HG03135 (cell line): Measurements from ENCODE around the gene ELP2.
"Not testable (repeated sequence)": the region's sequence is repeated elsewhere in the genome, so short reads cannot be mapped to it uniquely, and the experiment has no call there.

Experiments
- ATAC-seq: cut with Tn5 transposase; IDR thresholded peaks from one replicate; pipeline ENCODE4 v1.9.1; 2021; ENCODE audit warnings: mild to moderate bottlenecking, moderate library complexity; ENCODE audit not compliant: unreplicated experiment

ELP2 gene, protein sequence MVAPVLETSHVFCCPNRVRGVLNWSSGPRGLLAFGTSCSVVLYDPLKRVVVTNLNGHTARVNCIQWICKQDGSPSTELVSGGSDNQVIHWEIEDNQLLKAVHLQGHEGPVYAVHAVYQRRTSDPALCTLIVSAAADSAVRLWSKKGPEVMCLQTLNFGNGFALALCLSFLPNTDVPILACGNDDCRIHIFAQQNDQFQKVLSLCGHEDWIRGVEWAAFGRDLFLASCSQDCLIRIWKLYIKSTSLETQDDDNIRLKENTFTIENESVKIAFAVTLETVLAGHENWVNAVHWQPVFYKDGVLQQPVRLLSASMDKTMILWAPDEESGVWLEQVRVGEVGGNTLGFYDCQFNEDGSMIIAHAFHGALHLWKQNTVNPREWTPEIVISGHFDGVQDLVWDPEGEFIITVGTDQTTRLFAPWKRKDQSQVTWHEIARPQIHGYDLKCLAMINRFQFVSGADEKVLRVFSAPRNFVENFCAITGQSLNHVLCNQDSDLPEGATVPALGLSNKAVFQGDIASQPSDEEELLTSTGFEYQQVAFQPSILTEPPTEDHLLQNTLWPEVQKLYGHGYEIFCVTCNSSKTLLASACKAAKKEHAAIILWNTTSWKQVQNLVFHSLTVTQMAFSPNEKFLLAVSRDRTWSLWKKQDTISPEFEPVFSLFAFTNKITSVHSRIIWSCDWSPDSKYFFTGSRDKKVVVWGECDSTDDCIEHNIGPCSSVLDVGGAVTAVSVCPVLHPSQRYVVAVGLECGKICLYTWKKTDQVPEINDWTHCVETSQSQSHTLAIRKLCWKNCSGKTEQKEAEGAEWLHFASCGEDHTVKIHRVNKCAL

GRCh38 chr18:36129300-36130038 is at the start of gene ELP2, which contains the start of gene SLC39A6:
TSS of gene ELP2 (plus strand) at chr18:36129899. CDS start at chr18:36129934, 35 bp downstream.
TSS of gene SLC39A6 (minus strand) at chr18:36129340. CDS start at chr18:36127007, 2,333 bp downstream.
- peak; percentile 95 for ATAC-seq

GRCh38 chr18:36081118-36081517 is 48.6 kb upstream of the ELP2 start:
- not testable (repeated sequence) for ATAC-seq

DNA sequence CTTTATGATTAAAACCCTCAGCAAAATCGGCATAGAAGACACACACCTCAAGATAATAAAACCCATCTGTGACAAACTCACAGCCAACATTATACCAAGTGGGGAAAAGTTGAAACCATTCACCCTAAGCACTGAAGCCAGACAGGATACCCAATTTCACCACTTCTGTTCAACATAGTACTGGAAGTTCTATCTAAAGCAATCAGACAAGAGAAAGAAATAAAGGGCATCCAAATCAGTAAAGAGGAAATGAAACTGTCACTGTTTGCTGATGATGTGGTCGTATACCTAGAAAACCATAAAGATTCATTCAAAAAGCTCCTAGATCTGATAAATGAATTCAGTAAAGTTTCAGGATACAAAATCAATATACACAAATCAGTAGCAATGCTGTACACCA is 46.0 kb upstream of the ELP2 start:
- no peak for ATAC-seq

DNA sequence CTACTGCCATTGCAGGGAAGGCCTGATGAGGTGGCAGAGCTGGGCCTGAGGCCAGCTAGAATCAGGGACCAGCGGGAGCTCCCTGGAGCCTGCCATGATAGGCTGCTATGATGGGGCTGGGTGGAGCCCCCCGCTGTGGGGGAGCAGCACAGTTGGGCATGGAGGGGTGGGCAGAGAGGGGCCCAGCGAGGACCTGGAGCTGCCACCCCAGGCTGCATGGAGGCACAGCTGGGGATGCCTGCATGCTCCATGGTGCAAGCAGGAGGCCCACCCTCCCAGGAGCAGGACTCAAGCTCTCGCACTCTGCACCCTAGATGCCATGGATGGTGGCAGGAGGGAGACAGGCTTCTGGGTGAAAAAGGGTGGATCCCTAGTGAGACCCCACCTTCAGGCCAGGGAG is 44.5 kb upstream of the ELP2 start:
- no peak for ATAC-seq

DNA sequence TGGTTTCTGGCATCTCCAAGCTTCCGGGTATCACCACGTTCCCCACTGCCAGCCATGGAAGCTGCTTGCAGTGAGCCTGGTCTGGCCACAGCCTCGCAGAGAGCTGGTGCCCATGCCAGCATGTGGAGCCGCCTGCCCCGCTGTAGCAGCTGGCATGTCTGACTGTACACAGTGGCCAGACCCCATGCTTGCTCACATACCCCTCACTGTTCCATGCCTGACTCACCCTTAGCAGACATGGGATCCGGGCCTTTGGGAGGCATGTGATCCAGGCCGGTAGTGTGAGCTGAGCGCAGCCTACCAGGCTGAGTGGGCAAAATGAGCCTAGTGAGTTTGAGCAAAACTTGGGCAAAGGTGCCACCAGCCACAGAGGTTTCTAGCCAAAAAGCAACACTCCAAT is 43.5 kb upstream of the ELP2 start:
- no peak for ATAC-seq

GRCh38 chr18:36088256-36088655 is 41.4 kb upstream of the ELP2 start:
- ATAC-seq: no peak

DNA sequence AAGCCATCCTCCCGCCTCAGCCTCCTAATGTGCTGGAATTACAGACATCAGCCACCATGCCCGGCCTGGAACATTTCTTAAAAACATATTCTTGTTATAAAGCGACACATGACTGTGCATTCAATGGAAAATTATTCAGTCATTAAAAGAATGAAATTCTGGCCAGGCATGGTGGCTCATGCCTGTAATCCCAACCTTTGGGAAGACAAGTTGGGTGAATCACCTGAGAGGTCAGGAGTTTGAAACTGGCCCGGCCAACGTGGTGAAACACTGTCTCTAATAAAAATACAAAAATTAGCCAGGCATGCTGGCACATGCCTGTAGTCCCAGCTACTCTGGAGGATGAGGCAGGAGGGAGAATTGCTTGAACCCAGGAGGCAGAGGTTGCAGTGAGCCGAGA is 40.7 kb upstream of the ELP2 start:
- no peak for ATAC-seq

DNA sequence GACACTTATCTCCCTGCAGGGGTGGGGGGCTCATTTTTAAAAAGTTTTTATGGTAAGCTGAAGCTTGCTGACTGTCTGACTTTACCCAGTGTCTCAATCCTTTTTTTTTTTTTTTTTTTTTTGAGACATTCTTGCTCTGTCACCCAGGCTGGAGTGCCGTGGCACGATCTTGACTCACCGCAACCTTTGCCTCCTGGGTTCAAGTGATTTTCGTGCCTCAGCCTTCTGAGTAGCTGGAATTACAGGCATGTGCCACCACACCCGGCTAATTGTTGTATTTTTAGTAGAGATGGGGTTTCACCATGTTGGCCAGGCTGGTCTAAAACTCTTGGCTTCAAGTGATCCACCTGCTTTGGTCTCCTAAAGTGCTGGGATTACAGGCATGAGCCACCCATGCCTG is 37.6 kb upstream of the ELP2 start:
- not testable (repeated sequence) for ATAC-seq

DNA sequence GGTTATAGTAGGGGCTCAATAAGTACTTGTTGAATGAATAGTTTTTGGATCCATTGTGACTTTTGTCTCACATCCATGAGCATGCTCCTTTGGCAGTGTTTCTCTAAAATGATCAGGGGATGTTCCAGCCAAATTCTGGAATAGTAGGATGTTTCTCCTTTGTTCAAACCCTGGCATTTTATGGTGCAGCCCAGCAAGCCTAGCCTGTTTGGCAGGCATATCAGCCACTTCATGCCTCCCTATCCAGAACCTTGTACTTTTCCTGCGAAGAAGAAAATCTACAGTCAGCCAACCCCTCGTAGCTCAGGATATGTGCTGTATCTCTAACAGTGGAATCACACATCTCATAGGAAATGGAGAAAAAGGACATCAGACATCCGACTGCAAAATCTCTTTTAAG is 35.3 kb upstream of the ELP2 start:
- no peak for ATAC-seq

DNA sequence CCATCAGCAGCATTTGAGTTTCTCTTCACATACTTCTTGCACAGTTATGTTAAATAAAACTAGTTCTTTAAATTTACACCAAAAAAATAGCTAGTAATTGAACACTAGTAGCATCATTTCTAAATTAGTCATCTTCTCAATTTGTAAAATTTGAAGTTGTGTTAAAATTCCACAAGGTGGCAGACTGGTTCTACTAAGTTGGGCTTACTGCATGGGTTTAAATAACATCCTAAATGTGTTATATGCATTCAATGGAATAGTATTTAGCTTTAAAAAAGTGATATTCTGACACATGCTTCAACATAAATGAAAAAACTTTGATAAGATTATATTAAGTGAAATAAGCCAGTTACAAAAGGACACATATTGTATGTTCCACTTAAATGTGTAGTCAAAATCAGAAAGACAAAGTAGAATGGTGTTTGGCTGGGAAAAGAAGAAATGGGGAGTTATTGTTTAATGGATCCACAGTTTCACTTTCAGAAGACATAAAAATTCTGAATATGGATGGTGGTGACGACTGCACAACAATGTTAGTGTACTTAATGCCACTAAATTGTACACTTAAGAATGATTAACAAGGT is 33.7 kb upstream of the ELP2 start:
- ATAC-seq: no peak

GRCh38 chr18:36096955-36097354 is 32.7 kb upstream of the ELP2 start:
- ATAC-seq: no peak

DNA sequence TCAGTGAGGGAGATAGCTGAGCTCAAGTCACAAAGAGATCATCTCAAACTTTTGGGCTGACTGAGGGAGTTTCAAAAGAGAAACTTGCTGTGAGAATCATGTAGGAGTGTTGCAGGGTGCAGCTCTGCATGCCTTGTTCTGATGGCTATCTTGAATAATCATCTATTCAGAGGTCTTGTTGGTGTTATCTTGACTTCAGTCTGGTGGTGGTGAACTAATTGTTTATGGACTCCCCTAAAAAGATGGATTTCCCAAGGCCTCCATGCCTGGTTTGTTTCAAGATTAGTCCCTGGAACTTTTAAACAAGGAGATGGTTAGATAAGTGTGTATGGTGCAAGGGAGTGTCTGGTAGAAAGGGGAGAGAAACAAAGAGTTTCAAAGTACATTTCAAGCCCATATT is 30.4 kb upstream of the ELP2 start:
- no peak for ATAC-seq

GRCh38 chr18:36101943-36102342 is 27.8 kb upstream of the ELP2 start:
- ATAC-seq: no peak

DNA sequence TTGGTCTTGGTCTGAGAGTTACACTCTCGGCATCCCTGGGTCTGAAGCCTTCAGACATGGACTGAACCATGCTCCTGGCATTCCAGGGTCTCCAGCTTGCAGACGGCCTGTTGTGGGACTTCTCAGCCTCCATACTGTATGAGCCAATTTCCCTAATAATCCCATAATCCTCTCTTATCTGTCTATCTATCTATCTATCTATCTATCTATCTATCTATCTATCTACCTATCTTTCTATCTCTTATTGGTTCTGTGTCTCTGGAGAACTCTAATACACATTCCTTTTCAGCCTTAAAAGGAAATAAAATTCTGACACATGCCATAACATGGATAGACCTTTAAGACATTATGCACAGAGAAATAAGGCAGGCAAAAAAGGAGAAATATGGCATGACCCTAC is 24.9 kb upstream of the ELP2 start:
- ATAC-seq: no peak

- ATAC-seq: no peak
Observed at GRCh38 chr18:36107477-36107876, 22.2 kb upstream of the ELP2 start.

DNA sequence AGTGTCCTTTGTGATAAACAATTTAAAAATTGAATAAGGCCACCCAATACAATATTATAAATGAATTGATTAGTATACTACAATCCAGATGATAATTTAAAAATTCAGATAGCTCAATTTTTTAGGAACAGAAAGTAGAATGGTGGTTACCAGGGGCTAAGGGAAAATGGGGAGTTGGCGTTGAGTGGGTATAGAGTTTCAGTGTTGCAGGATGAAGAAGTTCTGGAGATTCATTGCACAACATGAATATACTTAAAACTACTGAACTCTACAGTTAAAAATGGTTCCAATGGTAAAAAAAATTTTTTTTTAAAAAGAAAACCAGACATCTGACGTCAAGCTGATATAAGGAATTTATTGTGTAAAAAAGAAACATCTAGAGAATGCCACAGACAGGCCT is 21.5 kb upstream of the ELP2 start:
- ATAC-seq: no peak

DNA sequence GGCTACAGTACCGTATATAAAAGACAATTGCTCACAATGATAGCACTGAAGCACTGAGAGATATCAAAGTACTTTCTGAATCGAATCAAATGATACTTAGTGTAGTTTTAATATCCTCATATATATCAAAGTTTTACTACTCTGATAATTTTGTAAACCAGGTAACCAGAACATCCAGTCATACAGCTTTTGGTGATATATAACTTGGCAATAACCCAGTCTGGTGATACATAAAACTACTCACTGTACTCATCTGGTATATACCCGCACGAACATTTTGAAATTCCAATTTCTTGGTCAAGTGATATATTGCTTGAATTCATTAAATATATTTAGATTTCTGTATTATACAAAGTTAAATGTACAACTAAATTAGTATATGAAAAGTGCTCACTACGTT is 21.1 kb upstream of the ELP2 start:
- ATAC-seq: no peak

- ATAC-seq: no peak
Observed at GRCh38 chr18:36109737-36110136, 20.0 kb upstream of the ELP2 start.

DNA sequence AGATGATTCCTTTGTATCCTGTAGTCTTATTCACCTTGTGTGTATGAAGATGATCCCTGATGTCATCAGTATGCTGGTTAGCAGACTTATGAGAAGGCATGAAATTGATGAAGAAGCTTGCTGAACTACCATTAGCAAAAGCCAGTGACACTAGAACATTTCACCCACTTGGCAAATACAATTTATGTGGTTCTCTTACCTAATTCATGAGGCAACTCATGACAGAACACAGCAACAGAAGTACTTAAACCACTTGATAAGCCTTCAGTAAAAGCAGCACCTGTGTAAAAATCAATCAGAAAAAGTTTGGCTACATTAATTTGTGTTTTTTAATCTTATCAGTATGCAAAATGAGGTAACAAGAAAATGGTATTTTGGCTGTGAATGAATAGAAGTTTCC is 17.4 kb upstream of the ELP2 start:
- ATAC-seq: no peak

DNA sequence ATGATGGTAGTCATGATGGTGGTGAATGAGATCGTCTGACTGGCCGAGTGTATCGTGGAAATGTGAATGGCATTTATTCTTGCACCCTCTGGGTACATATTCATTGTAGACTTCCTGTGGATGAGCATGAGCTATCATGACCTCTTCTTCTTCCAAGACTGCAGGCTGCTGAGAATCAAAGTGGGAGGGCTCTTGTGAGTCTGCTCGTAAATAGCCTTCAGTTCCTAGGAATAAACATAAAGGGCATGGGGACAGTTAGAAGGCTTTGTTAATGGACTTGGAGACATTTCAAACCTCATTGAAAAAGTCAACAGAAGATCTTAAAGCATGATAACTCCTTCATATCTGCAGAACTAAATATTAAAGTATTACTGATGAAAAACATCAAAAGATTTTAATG is 15.4 kb upstream of the ELP2 start:
- no peak for ATAC-seq

GRCh38 chr18:36114738-36115137 is 15.0 kb upstream of the ELP2 start:
- no peak for ATAC-seq
